CD4-positive, alpha-beta memory T cell (primary cell): Measurements from ENCODE around the gene NPIPA1. TPM values are rescaled to one million over a fixed set of nuclear protein-coding genes. Genes with fewer than 3 reads are reported as not detected.
"Not testable (repeated sequence)": the region's sequence is repeated elsewhere in the genome, so short reads cannot be mapped to it uniquely, and the experiment has no call there.

Experiments
- CTCF ChIA-PET: fragments of 350-600 bp; sonication (Branson Sonifier 250); formaldehyde crosslinking; loops from one replicate; lab custom pipeline; 2021; ENCODE audit warnings: inconsistent platforms; ENCODE audit not compliant: partially characterized antibody; lab: Charles Lee
- POLR2A ChIA-PET: fragments of 350-600 bp; sonication (Branson Sonifier 250); formaldehyde crosslinking; loops from one replicate; lab custom pipeline; 2021; ENCODE audit not compliant: partially characterized antibody; lab: Charles Lee
- DNase-seq, 5 donors: peaks; one replicate each; pipeline versions ENCODE4 v3.0.0 to v3.0.0-alpha.2; 2020 to 2022; ENCODE audit warnings: mixed read lengths in 1 of 5
- H3K27ac ChIP-seq: one replicate; pipeline ENCODE4 v1.7.0; 2013; ENCODE audit warnings: low read depth, low read length
- H3K27me3 ChIP-seq: 2 replicates; pipeline ENCODE4 v1.7.0; 2013; ENCODE audit warnings: mild to moderate bottlenecking, low read length, moderate library complexity; ENCODE audit not compliant: insufficient read depth
- H3K36me3 ChIP-seq: 2 replicates; pipeline ENCODE4 v1.7.0; 2013; ENCODE audit warnings: mild to moderate bottlenecking, low read length, moderate library complexity; ENCODE audit not compliant: insufficient read depth
- H3K4me1 ChIP-seq: 2 replicates; pipeline ENCODE4 v1.7.0; 2013; ENCODE audit warnings: mild to moderate bottlenecking, low read length, moderate library complexity; ENCODE audit not compliant: insufficient read depth
- H3K4me3 ChIP-seq, 2 donors: one replicate each; pipeline ENCODE4 v1.7.0; 2013; ENCODE audit warnings: low read length in 2 of 2, mild to moderate bottlenecking in 1 of 2
- H3K9me3 ChIP-seq, 2 donors: one replicate each; pipeline ENCODE4 v1.7.0; 2013; ENCODE audit warnings: low read length in 2 of 2, control low read depth in 1 of 2; ENCODE audit not compliant: control insufficient read depth in 1 of 2
- H3K27ac Mint-ChIP-seq, 7 donors: one replicate each; pipeline ENCODE4 v1.8.0; 2020 to 2021; ENCODE audit warnings: mixed read lengths in 7 of 7, mild to moderate bottlenecking in 6 of 7, inconsistent platforms in 3 of 7, moderate library complexity in 3 of 7
- H3K27me3 Mint-ChIP-seq, 2 donors: one replicate each; pipeline ENCODE4 v1.8.0; 2020 to 2021; ENCODE audit warnings: mixed read lengths in 2 of 2
- H3K36me3 Mint-ChIP-seq, 2 donors: one replicate each; pipeline ENCODE4 v1.8.0; 2020 to 2021; ENCODE audit warnings: mixed read lengths in 2 of 2, inconsistent platforms in 1 of 2, mild to moderate bottlenecking in 1 of 2
- H3K4me1 Mint-ChIP-seq, 4 donors: one replicate each; pipeline ENCODE4 v1.8.0; 2020 to 2021; ENCODE audit warnings: mixed read lengths in 4 of 4, mild to moderate bottlenecking in 1 of 4
- H3K4me3 Mint-ChIP-seq, 8 donors: one replicate each; pipeline ENCODE4 v1.8.0; 2020 to 2021; ENCODE audit warnings: mixed read lengths in 8 of 8, mild to moderate bottlenecking in 7 of 8, moderate library complexity in 6 of 8, inconsistent platforms in 3 of 8
- H3K9me3 Mint-ChIP-seq, 8 donors: one replicate each; pipeline ENCODE4 v1.8.0; 2020 to 2021; ENCODE audit warnings: mixed read lengths in 8 of 8, mild to moderate bottlenecking in 5 of 8, inconsistent platforms in 3 of 8, moderate library complexity in 1 of 8
- intact Hi-C: fragments of 100-400 bp; cut with micrococcal nuclease; formaldehyde crosslinking; loops from one replicate; pipeline ENCODE4 v1.15.1; 2023
- polyA plus RNA-seq, 2 donors: library from polyadenylated mRNA; unstranded; fragments of 300-500 nt; fragmentation: Illumina TruSeq; gene quantifications; one replicate each; pipeline ENCODE4 v1.2.3, GENCODE V29; 2021
- total RNA-seq, 2 experiments: library from RNA; stranded (reverse); gene quantifications; one replicate each; pipeline ENCODE4 v1.2.3, GENCODE V29; 2021

NPIPA1 gene
- total and polyA plus RNA-seq, 4 experiments from 2014 or later = 9.1 to 149 (median 143) TPM; not detected in 1

DNA sequence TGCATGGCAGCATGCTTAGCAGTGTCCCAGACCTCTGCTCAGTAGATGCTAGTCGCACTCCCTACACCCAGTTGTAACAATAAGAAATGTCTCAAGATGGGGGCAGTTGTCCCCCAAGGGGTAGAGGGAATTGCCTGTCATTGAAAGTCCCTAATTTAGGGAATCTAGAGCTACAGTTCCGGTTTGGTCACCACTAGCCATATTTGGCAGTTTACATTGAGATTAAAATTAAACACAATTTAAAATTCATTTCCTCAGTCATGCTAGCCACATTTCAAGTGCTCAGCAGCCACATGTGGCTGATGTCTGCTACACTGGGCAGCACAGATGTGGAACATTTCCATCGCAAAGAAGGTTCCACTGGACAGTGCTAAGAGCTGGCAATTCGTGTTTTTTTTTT is 41.7 kb downstream of the NPIPA1 start:
- Mint-ChIP-seq H3K27ac (peak overlapping the region in 2 of 7 donors; percentile 3 to 38), H3K4me1 (peaks cover 19 to 57% (median 34%) of the 10 kb centered on the region in 4 donors)
- H3K9me3 Mint-ChIP-seq, H3K27me3 ChIP-seq, DNase-seq, CTCF ChIA-PET, H3K4me3 Mint-ChIP-seq, H3K27me3 Mint-ChIP-seq, H3K4me3 ChIP-seq, H3K36me3 Mint-ChIP-seq, POLR2A ChIA-PET, intact Hi-C loops, H3K27ac ChIP-seq, H3K36me3 ChIP-seq, H3K9me3 ChIP-seq: not testable (repeated sequence)
- H3K4me1 ChIP-seq = peaks cover 17% of the 10 kb centered on the region

DNA sequence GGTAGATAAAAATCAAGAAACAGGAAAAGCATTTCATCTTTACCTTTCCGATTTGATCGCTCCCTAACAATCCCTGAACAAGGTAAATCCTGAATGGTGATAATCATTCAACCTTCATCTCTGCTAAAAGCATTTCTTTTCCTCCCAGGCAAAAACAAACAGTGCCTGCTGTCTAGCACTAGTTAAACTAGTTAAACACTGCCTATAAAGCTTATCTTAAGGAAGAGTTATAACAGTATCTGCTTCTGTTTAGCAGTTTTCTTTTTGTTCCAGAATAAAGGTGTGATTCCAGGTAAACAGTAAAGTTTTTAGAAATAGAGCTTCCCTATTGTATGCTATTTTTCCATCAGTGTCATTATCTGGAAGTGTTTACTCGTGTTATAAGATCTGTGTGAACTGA is 44.0 kb downstream of the NPIPA1 start:
- H3K36me3 ChIP-seq, H3K27ac ChIP-seq, H3K27me3 Mint-ChIP-seq, intact Hi-C loops, H3K4me1 ChIP-seq, CTCF ChIA-PET, H3K27ac Mint-ChIP-seq, H3K9me3 Mint-ChIP-seq, H3K4me3 Mint-ChIP-seq, H3K27me3 ChIP-seq, H3K4me3 ChIP-seq, POLR2A ChIA-PET, DNase-seq, H3K9me3 ChIP-seq: not testable (repeated sequence)
- Mint-ChIP-seq H3K4me1 (peaks cover 19 to 62% (median 30%) of the 10 kb centered on the region in 4 donors), H3K36me3 (peaks cover 10 to 12% of the 10 kb centered on the region in 2 donors)

DNA sequence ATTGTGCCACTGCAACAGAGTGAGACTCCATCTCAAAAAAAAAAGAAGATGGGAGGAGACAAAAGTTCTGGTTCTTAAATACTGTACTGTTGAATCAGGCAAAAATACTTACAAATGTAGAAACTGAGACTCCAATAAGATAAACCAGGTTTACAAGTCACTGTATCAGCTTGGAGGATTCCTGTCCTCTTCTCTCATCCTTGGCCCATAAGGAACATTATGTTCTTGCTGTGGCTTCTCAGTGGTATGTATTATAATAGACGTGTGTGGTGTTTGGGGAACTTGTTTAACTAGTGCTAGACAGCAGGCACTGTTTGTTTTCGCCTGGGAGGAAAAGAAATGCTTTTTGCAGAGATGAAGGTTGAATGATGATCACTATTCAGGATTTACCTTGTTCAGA is 45.3 kb downstream of the NPIPA1 start:
- H3K4me1 Mint-ChIP-seq = peaks cover 13 to 60% (median 21%) of the 10 kb centered on the region in 4 donors
- DNase-seq, H3K9me3 ChIP-seq, H3K4me3 ChIP-seq, intact Hi-C loops, CTCF ChIA-PET, H3K27me3 ChIP-seq, H3K4me1 ChIP-seq, POLR2A ChIA-PET, H3K9me3 Mint-ChIP-seq, H3K27me3 Mint-ChIP-seq, H3K27ac ChIP-seq, H3K36me3 ChIP-seq, H3K4me3 Mint-ChIP-seq: not testable (repeated sequence)
- peak overlapping the region in 3 of 7 donors; percentile 19 to 50 (median 46) for H3K27ac Mint-ChIP-seq
- H3K36me3 Mint-ChIP-seq = peaks cover 15 to 18% of the 10 kb centered on the region in 2 donors

DNA sequence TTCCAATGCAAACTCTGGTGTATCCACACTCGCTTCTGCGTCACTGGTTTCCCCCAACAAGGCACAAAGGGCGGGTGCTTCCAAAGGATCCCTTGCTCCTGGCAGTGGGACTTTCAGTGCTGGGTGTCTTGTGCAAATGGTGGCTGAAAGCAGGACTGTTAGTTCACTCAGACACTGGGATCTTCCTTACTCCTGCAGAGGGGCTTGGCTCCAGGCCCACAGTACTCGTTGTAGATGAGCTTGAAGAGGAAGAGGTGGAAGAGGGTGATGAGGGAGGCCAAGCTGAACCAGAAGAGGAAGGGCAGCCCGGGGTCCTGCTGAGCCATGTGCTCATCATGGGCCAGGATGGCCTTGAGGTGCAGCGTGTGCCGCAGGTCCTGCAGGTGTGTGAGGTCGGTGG is 50.8 kb downstream of the NPIPA1 start:
- DNase-seq, H3K4me1 ChIP-seq, H3K27me3 ChIP-seq, CTCF ChIA-PET, H3K4me3 Mint-ChIP-seq, POLR2A ChIA-PET, intact Hi-C loops, H3K27me3 Mint-ChIP-seq, H3K27ac ChIP-seq, H3K36me3 ChIP-seq, H3K9me3 Mint-ChIP-seq, H3K4me3 ChIP-seq, H3K9me3 ChIP-seq: not testable (repeated sequence)
- Mint-ChIP-seq H3K27ac (peak overlapping the region in 1 of 7 donors; percentile 51), H3K36me3 (peaks cover 41 to 44% of the 10 kb centered on the region in 2 donors), H3K4me1 (peaks cover 7 to 53% (median 20%) of the 10 kb centered on the region in 4 donors)

DNA sequence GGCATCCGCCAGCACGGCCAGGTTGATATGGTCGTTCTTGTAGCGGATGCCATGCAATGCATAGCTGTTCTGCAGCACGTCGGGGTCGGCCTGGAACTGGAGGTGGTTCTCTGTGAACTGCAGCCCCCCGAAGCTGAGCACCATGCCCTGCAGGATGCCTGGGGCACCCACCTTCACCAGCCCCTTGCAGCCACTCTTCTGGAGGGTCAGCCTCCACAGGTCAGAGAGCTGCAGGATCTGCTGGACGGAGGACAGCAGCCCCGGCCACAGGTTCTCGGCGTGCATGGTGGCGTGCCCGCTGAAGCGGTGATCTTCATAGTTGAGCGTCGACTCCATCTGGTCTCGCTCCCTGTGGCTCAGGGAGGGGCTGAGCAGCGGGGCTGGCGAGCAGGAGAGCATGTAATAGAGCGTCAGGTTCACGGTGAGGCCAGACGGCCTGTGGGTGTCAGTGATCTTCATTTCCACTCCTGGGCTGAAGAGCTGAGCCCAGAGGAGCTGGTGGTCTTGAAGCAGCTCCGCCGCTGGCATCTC is 51.5 kb downstream of the NPIPA1 start:
- H3K27ac Mint-ChIP-seq, POLR2A ChIA-PET, DNase-seq, H3K27me3 Mint-ChIP-seq, H3K27me3 ChIP-seq, H3K4me3 ChIP-seq, H3K4me3 Mint-ChIP-seq, H3K4me1 ChIP-seq, H3K36me3 ChIP-seq, H3K9me3 ChIP-seq, CTCF ChIA-PET, intact Hi-C loops, H3K27ac ChIP-seq, H3K9me3 Mint-ChIP-seq: not testable (repeated sequence)
- H3K4me1 Mint-ChIP-seq = peaks cover 7 to 53% (median 22%) of the 10 kb centered on the region in 4 donors
- H3K36me3 Mint-ChIP-seq = peaks cover 44 to 48% of the 10 kb centered on the region in 2 donors

DNA sequence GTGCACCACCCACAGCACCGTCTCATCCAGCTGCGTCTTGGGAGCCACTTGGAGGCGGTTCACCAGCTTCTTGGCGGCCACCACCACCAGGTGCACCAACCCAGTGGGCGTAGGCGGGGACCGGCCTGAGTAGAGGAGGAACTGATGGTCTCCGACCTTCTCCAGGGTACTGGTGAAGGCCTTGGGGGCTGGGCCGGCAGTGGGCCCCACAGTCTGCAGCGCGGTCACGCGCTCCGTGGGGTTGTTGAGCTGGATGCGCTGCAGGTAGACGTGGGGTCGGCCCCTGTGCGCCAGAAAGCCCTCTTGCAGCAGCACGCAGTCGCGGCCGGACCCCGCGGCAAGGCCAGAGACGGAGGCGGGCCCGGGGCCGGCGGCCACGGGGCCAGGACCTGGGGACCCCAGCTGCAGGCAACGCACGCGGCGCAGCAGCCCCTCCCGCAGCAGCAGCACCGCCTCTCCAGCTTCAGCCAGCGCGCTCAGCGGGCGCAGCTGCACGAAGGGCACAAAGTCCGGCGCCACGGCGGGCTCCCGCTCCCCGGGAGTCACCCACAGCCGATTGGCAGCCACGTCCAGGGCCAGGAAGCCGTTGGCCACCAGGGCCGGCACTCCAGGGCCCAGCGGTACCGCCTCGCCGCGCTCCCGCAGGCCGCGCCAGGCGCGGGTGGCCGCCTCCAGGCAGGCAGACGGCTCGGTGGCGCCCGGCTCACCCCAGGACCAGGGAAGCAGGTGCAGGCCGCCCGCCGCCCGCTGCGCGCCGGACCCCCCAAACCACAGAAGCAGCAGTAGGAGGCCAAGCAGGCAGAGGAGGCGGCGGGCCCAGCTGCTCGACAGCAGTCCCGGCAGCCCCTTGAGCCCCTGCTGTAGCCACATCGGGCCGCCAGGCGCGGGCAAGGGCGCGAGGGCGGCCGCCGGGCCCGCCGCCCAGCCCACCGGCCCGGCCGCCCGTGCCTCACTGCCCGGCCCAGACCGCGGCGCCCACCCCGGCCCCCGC is 52.3 kb downstream of the NPIPA1 start:
- H3K4me1 Mint-ChIP-seq = peaks cover 11 to 58% (median 25%) of the 10 kb centered on the region in 4 donors
- intact Hi-C loops, H3K4me3 ChIP-seq, H3K9me3 Mint-ChIP-seq, H3K27ac ChIP-seq, H3K36me3 ChIP-seq, POLR2A ChIA-PET, DNase-seq, H3K4me3 Mint-ChIP-seq, H3K27me3 ChIP-seq, CTCF ChIA-PET, H3K27me3 Mint-ChIP-seq, H3K9me3 ChIP-seq, H3K4me1 ChIP-seq: not testable (repeated sequence)
- H3K36me3 Mint-ChIP-seq = peaks cover 44 to 48% of the 10 kb centered on the region in 2 donors
- H3K27ac Mint-ChIP-seq = peak overlapping the region in 1 of 7 donors; percentile 65

DNA sequence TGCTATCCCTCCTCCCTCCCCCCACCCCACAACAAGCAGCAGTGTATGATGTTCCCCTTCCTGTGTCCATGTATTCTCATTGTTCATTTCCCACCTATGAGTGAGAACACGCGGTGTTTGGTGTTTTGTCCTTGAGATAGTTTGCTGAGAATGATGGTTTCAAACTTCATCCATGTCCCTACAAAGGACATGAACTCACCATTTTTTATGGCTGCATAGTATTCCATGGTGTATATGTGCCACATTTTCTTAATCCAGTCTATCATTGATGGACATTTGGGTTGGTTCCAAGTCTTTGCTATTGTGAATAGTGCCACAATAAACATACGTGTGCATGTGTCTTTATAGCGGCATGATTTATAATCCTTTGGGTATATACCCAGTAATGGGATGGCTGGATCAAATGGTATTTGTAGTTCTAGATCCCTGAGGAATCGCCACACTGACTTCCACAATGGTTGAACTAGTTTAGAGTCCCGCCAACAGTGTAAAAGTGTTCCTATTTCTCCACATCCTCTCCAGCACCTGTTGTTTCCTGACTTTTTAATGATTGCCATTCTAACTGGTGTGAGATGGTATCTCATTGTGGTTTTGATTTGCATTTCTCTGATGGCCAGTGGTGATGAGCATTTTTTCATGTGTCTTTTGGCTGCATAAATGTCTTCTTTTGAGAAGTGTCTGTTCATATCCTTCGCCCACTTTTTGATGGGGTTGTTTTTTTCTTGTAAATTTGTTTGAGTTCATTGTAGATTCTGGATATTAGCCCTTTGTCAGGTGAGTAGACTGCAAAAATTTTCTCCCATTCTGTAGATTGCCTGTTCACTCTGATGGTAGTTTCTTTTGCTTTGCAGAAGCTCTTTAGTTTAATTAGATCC is 56.3 kb downstream of the NPIPA1 start:
- intact Hi-C loops, H3K27me3 Mint-ChIP-seq, H3K9me3 Mint-ChIP-seq, H3K4me3 Mint-ChIP-seq, H3K27ac Mint-ChIP-seq, CTCF ChIA-PET, H3K27ac ChIP-seq, POLR2A ChIA-PET, H3K4me3 ChIP-seq, DNase-seq, H3K27me3 ChIP-seq, H3K9me3 ChIP-seq, H3K36me3 ChIP-seq, H3K4me1 ChIP-seq: not testable (repeated sequence)
- H3K4me1 Mint-ChIP-seq = peaks cover 25 to 45% (median 29%) of the 10 kb centered on the region in 4 donors
- peaks cover 30 to 33% of the 10 kb centered on the region in 2 donors for H3K36me3 Mint-ChIP-seq
